Breast epithelium (tissue), 3 donors: ENCODE measurements around the gene HSCB.

Experiments used
- POLR2A ChIP-seq: fragments of 450-650 bp; IDR thresholded peaks from one replicate; pipeline ENCODE4 v1.6.1; 2016; ENCODE audit warnings: antibody characterized with exemption, mild to moderate bottlenecking, moderate library complexity
- POLR2AphosphoS5 ChIP-seq, 3 donors: sonication (generic); formaldehyde crosslinking; IDR thresholded peaks; one replicate each; pipeline ENCODE4 v1.6.1; 2017; ENCODE audit warnings: antibody characterized with exemption in 3 of 3
- TF ChIP-seq, protein P1 (sequence below), 3 donors: fragments of 450-650 bp; IDR thresholded peaks; one replicate each; pipeline ENCODE4 v1.5.1; 2016 to 2017; ENCODE audit warnings: antibody characterized with exemption in 3 of 3, mild to moderate bottlenecking in 3 of 3, moderate library complexity in 3 of 3

DNA sequence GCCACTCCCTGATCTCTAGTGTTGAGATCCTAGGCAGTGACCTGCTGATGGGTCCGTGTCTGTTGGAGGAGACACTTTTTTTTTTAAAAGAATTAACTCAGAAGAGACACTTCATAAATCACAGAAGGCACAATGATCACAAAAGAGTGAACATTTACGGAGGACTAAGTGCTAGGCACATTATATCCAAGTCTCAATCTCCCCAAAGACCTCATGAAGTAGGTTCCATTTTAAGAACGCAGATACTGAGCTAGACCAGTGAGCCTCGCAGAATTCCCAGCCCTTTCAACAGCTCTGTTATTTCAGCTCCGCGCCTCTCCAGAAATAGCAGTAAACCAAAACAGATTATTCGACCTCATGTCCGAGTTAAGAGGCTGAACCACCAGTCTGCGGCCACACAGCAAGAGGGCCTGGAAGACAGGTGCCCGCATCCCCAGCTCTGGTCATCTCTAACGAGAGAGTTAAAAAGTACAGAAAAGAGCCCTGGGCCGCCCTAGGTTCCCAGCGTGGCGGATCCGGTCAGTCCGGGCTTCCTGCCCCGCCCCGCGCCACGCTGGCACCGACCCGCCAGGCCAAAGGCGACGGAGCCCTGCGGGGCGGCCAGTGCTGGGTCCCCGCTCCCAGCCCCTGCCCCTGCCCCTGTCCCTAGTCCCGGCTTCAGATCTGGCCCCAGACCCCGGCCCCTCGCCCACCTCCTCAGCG lies 57.9 kb downstream of the HSCB start:
- TF ChIP-seq, protein P1, sequence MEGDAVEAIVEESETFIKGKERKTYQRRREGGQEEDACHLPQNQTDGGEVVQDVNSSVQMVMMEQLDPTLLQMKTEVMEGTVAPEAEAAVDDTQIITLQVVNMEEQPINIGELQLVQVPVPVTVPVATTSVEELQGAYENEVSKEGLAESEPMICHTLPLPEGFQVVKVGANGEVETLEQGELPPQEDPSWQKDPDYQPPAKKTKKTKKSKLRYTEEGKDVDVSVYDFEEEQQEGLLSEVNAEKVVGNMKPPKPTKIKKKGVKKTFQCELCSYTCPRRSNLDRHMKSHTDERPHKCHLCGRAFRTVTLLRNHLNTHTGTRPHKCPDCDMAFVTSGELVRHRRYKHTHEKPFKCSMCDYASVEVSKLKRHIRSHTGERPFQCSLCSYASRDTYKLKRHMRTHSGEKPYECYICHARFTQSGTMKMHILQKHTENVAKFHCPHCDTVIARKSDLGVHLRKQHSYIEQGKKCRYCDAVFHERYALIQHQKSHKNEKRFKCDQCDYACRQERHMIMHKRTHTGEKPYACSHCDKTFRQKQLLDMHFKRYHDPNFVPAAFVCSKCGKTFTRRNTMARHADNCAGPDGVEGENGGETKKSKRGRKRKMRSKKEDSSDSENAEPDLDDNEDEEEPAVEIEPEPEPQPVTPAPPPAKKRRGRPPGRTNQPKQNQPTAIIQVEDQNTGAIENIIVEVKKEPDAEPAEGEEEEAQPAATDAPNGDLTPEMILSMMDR (IDR thresholded peaks at IDR 0.05) = no peak
- TF ChIP-seq POLR2A (no peak), POLR2AphosphoS5 (IDR thresholded peaks at IDR 0.05) (peak in 2 of 3 donors; percentile 5 to 72)
